ENCODE results near the gene ITIH1. TPM values are rescaled to one million over a fixed set of nuclear protein-coding genes. Genes with fewer than 3 reads are reported as not detected.

The ITIH1 gene
- total RNA-seq, 4 donors from 2014 or later, result 0.34 to 1.5 TPM; not detected in 2

DNA sequence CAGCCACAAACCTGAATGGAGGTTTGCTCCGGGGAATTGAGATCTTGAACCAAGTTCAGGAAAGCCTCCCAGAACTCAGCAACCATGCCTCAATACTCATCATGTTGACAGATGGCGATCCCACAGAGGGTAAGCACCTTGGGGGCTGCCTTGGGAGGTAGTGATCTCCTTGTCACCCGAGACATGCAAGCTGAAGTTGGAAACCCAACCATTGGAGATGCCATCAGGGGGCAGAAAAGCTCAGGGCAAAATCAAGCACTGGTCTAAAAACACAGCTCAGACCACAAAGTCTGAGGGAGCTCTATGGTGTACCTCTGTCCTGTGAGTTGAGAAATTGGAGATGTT, 5.8 kb downstream of the ITIH1 start:
- TF ChIP-seq, protein P1, sequence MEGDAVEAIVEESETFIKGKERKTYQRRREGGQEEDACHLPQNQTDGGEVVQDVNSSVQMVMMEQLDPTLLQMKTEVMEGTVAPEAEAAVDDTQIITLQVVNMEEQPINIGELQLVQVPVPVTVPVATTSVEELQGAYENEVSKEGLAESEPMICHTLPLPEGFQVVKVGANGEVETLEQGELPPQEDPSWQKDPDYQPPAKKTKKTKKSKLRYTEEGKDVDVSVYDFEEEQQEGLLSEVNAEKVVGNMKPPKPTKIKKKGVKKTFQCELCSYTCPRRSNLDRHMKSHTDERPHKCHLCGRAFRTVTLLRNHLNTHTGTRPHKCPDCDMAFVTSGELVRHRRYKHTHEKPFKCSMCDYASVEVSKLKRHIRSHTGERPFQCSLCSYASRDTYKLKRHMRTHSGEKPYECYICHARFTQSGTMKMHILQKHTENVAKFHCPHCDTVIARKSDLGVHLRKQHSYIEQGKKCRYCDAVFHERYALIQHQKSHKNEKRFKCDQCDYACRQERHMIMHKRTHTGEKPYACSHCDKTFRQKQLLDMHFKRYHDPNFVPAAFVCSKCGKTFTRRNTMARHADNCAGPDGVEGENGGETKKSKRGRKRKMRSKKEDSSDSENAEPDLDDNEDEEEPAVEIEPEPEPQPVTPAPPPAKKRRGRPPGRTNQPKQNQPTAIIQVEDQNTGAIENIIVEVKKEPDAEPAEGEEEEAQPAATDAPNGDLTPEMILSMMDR (IDR thresholded peaks at IDR 0.05; ENCODE audit: low read depth), result no peak

DNA sequence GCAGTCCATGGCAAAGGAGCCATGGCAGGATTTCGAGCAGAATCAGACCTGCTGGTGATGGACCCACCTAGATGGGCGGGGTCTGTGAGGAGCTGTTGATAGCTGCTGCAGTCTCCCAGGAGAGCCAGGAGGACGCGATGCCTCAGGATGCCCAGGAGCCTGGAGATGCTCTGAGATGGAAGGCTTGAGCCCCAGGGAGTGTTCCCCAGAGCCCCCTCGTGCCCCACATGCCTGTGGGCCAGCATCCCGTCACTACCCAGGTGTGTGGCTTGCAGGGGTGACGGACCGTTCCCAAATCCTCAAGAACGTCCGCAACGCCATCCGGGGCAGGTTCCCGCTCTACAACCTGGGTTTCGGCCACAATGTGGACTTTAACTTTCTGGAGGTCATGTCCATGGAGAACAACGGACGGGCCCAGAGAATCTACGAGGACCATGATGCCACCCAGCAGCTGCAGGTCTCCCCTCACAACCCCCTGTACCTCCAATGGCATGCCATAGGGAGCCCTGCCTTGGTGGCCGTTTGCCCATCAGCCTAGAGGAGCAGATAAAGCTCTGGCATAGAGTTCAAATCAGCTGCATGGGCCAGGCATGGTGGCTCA, 6.7 kb downstream of the ITIH1 start:
- TF ChIP-seq, protein P1 (IDR thresholded peaks at IDR 0.05; ENCODE audit: low read depth), result no peak

GRCh38 chr3:52784931-52785590, 7.7 kb downstream of the ITIH1 start:
- TF ChIP-seq, protein P1 (IDR thresholded peaks at IDR 0.05; ENCODE audit: low read depth), result no peak

DNA sequence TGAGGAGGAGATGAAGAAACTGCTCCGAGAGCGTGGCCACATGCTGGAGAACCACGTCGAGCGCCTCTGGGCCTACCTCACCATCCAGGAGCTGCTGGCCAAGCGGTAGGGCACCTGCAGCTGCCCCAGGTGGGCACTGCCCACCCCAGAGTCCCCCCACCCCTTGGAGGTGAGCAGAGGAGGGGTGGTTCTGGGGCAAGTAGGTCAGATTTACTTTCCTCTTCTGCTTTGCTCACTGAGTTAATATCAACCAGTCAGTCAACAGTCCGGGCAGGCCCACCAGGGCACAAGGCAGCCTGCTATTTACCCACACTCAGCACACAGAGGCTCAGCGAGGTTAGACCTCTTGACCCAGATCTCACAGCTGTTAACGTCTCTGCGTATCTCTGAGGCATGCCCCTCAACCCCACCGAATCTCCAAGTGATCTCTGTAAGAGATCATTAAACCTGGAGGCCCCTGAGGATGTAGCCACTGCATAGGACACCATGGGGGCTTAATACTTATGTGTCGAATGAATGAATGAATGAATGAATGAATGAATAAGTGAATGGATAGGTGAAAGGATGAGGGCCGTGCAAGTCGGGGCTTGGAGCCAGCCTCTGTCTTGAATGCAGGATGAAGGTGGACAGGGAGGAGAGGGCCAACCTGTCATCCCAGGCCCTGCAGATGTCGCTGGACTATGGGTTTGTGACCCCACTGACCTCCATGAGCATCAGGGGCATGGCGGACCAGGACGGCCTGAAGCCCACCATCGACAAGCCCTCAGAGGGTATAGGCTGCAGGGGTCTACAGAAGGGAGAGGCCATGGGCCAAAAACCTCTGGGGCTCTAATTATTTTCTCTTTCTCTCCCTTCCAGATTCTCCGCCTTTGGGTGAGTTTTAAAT, 9.2 kb downstream of the ITIH1 start:
- TF ChIP-seq, protein P1 (IDR thresholded peaks at IDR 0.05; ENCODE audit: low read depth), result no peak

- TF ChIP-seq, protein P1 (IDR thresholded peaks at IDR 0.05; ENCODE audit: low read depth), result no peak
These were observed 9.8 kb downstream of the ITIH1 start for GRCh38 chr3:52787246-52787645.

- TF ChIP-seq, protein P1 (IDR thresholded peaks at IDR 0.05; ENCODE audit: low read depth), result no peak
These were observed 10.6 kb downstream of the ITIH1 start for GRCh38 chr3:52787672-52788625.

Data from subcutaneous adipose tissue (tissue), 4 donors.